IMR-90 (cell line): ENCODE data around the gene ALPK3. TPM values are rescaled to one million over a fixed set of nuclear protein-coding genes. Genes with fewer than 3 reads are reported as not detected.
A peak's percentile ranks its signal among the peaks of the same experiment; 100 is the strongest.

Source experiments
- ATAC-seq: fragments of 200-7000 bp; cut with Tn5 transposase; 2 replicates; pipeline ENCODE4 v1.9.1; 2020; ENCODE audit warnings: low read depth, mild to moderate bottlenecking, moderate library complexity
- BruUV-seq: library from RNA; stranded (reverse); fragments of 400-500 nt; replicated peaks from 2 replicates; lab custom pipeline; 2021; lab: Mats Ljungman, UMichigan
- CTCF ChIA-PET: fragments of 300-600 bp; formaldehyde crosslinking; extraction: SDS; loops from one replicate; lab custom pipeline; 2021; ENCODE audit warnings: antibody characterized with exemption; lab: Yijun Ruan, JAX
- POLR2A ChIA-PET: fragments of 300-600 bp; sonication (Branson Sonifier 250); formaldehyde crosslinking; loops from one replicate; lab custom pipeline; 2022; ENCODE audit warnings: antibody characterized with exemption; ENCODE audit not compliant: unreplicated experiment; lab: Charles Lee
- DNase-seq: peaks from one replicate; pipeline ENCODE4 v3.0.0; 2013
- H2AFZ ChIP-seq: replicated peaks from 2 replicates; pipeline ENCODE3; 2013; ENCODE audit warnings: low read length, mild to moderate bottlenecking; ENCODE audit not compliant: poor library complexity
- H2AK5ac ChIP-seq: 2 replicates; pipeline ENCODE4 v1.6.1; 2013; ENCODE audit warnings: low read depth, low read length, inconsistent platforms
- H2AK9ac ChIP-seq: replicated peaks from 2 replicates; pipeline ENCODE3; 2013; ENCODE audit warnings: mild to moderate bottlenecking, low read depth, low read length, moderate library complexity; ENCODE audit not compliant: poor library complexity
- H2BK120ac ChIP-seq: 2 replicates; pipeline ENCODE4 v1.6.1; 2013; ENCODE audit warnings: low read depth, low read length, inconsistent platforms
- H2BK15ac ChIP-seq: 3 replicates; pipeline ENCODE4 v1.6.1; 2013; ENCODE audit warnings: low read depth, low read length, inconsistent platforms
- H2BK20ac ChIP-seq: 2 replicates; pipeline ENCODE4 v1.6.1; 2013; ENCODE audit warnings: low read depth, mild to moderate bottlenecking, inconsistent platforms, low read length, moderate library complexity
- H2BK5ac ChIP-seq: 2 replicates; pipeline ENCODE4 v1.6.1; 2013; ENCODE audit warnings: mild to moderate bottlenecking, low read depth, low read length, inconsistent platforms; ENCODE audit not compliant: poor library complexity, severe bottlenecking
- H3K14ac ChIP-seq: replicated peaks from 2 replicates; pipeline ENCODE4 v1.6.1; 2013; ENCODE audit warnings: low read depth, low read length, inconsistent platforms
- H3K18ac ChIP-seq: 2 replicates; pipeline ENCODE4 v1.6.1; 2013; ENCODE audit warnings: low read depth, low read length, control low read depth
- H3K23ac ChIP-seq: 2 replicates; pipeline ENCODE4 v1.6.1; 2013; ENCODE audit warnings: low read depth, low read length, inconsistent platforms
- H3K27ac ChIP-seq: 2 replicates; pipeline ENCODE4 v1.5.1; 2013; ENCODE audit warnings: mild to moderate bottlenecking, control low read depth, low read length; ENCODE audit not compliant: insufficient read depth
- H3K27me3 ChIP-seq: 2 replicates; pipeline ENCODE4 v1.6.1; 2013; ENCODE audit warnings: low read length; ENCODE audit not compliant: control insufficient read depth, insufficient read depth
- H3K36me3 ChIP-seq: 2 replicates; pipeline ENCODE4 v1.6.1; 2013; ENCODE audit warnings: low read length, mixed read lengths; ENCODE audit not compliant: control insufficient read depth, insufficient read depth
- H3K4ac ChIP-seq: 2 replicates; pipeline ENCODE4 v1.6.1; 2013; ENCODE audit warnings: low read depth, low read length, inconsistent platforms
- H3K4me1 ChIP-seq: 2 replicates; pipeline ENCODE4 v1.6.1; 2013; ENCODE audit warnings: low read length, mixed read lengths; ENCODE audit not compliant: control insufficient read depth, insufficient read depth
- H3K4me2 ChIP-seq: 2 replicates; pipeline ENCODE4 v1.6.1; 2013; ENCODE audit warnings: low read depth, mild to moderate bottlenecking, control low read depth, low read length, moderate library complexity
- H3K4me3 ChIP-seq: 2 replicates; pipeline ENCODE4 v1.5.1; 2013; ENCODE audit warnings: low read depth, mild to moderate bottlenecking, control low read depth, low read length, moderate library complexity; ENCODE audit not compliant: insufficient read depth
- H3K56ac ChIP-seq: 2 replicates; pipeline ENCODE4 v1.6.1; 2013; ENCODE audit warnings: low read length, inconsistent platforms; ENCODE audit not compliant: insufficient read depth; ENCODE audit errors: extremely low read depth
- H3K79me1 ChIP-seq, 2 experiments: 2 replicates each; pipeline ENCODE4 v1.6.1; 2013; ENCODE audit warnings: low read length in 2 of 2, inconsistent platforms in 1 of 2, low read depth in 1 of 2
- H3K9ac ChIP-seq: 2 replicates; pipeline ENCODE4 v1.6.1; 2013; ENCODE audit warnings: low read depth, low read length, control low read depth
- H3K9me1 ChIP-seq: 2 replicates; pipeline ENCODE4 v1.6.1; 2013; ENCODE audit warnings: low read length, inconsistent platforms; ENCODE audit not compliant: insufficient read depth
- H3K9me3 ChIP-seq: 2 replicates; pipeline ENCODE4 v1.6.1; 2013; ENCODE audit warnings: low read length; ENCODE audit not compliant: control insufficient read depth, insufficient read depth
- H4K20me1 ChIP-seq: 2 replicates; pipeline ENCODE4 v1.6.1; 2013; ENCODE audit warnings: low read length, inconsistent platforms; ENCODE audit not compliant: insufficient read depth
- H4K5ac ChIP-seq: 2 replicates; pipeline ENCODE4 v1.6.1; 2013; ENCODE audit warnings: mild to moderate bottlenecking, low read depth, low read length, control low read depth
- H4K8ac ChIP-seq, 2 experiments: 2 replicates each; pipeline ENCODE4 v1.6.1; 2013; ENCODE audit warnings: low read depth in 2 of 2, low read length in 2 of 2, control low read depth in 1 of 2, inconsistent platforms in 1 of 2
- H4K91ac ChIP-seq: 2 replicates; pipeline ENCODE4 v1.6.1; 2013; ENCODE audit warnings: low read depth, low read length, inconsistent platforms; ENCODE audit not compliant: insufficient read depth
- CEBPB ChIP-seq: IDR thresholded peaks from 2 replicates; pipeline ENCODE4 v1.6.1; 2012; ENCODE audit warnings: low read depth, low read length, improper control_type of control experiment
- ELK1 ChIP-seq: fragments of 150-350 bp; IDR thresholded peaks from 2 replicates; pipeline ENCODE4 v1.6.1; 2016; ENCODE audit warnings: low read depth, mild to moderate bottlenecking, low read length, moderate library complexity, borderline replicate concordance
- FOS ChIP-seq: fragments of 150-350 bp; IDR thresholded peaks from 2 replicates; pipeline ENCODE4 v1.6.1; 2016; ENCODE audit warnings: low read depth, low read length
- MAZ ChIP-seq: IDR thresholded peaks from 2 replicates; pipeline ENCODE4 v1.6.1; 2012; ENCODE audit warnings: low read depth, mild to moderate bottlenecking, low read length, improper control_type of control experiment, moderate library complexity, borderline replicate concordance
- MXI1 ChIP-seq: IDR thresholded peaks from 2 replicates; pipeline ENCODE4 v1.6.1; 2012; ENCODE audit warnings: low read depth, mild to moderate bottlenecking, low read length, moderate library complexity, borderline replicate concordance
- POLR2A ChIP-seq: IDR thresholded peaks from 2 replicates; pipeline ENCODE4 v1.6.1; 2012; ENCODE audit warnings: mild to moderate bottlenecking, low read depth, low read length
- RAD21 ChIP-seq: IDR thresholded peaks from 2 replicates; pipeline ENCODE4 v1.6.1; 2012; ENCODE audit warnings: low read length, improper control_type of control experiment
- RFX5 ChIP-seq: IDR thresholded peaks from 2 replicates; pipeline ENCODE4 v1.8.0; 2012; ENCODE audit warnings: low read depth, mild to moderate bottlenecking, low read length, moderate library complexity
- SMC3 ChIP-seq: fragments of 150-350 bp; IDR thresholded peaks from 2 replicates; pipeline ENCODE4 v1.6.1; 2016; ENCODE audit warnings: low read depth, mild to moderate bottlenecking, antibody characterized with exemption, low read length, moderate library complexity
- USF2 ChIP-seq: fragments of 150-350 bp; IDR thresholded peaks from 2 replicates; pipeline ENCODE4 v1.6.1; 2017; ENCODE audit warnings: mild to moderate bottlenecking, antibody characterized with exemption, low read length, low read depth
- WGBS, 2 experiments: methylation state at CpG; one replicate each; pipeline versions ENCODE4 v1.1.5 to v1.1.7; 2013; ENCODE audit warnings: missing lambda C conversion rate in 2 of 2; ENCODE audit not compliant: insufficient read length in 1 of 2; ENCODE audit errors: extremely low coverage in 2 of 2; 5-methylcytosine and 5-hydroxymethylcytosine counted together
- dilution Hi-C: fragments of 300-500 bp; cut with HindIII; formaldehyde crosslinking; loops from one replicate; pipeline ENCODE4 v1.14.3; 2018; ENCODE audit warnings: low sequenced_read_pairs; ENCODE audit not compliant: unreplicated experiment
- in situ Hi-C: fragments of 300-500 bp; cut with MboI; formaldehyde crosslinking; loops from 3 replicates; pipeline ENCODE4 v1.14.3; 2019; ENCODE audit warnings: low sequenced_read_pairs, inconsistent platforms, mixed read lengths
- intact Hi-C: fragments of 100-400 bp; cut with micrococcal nuclease; formaldehyde crosslinking; loops from 2 replicates; pipeline ENCODE4 v1.10.0; 2022
- polyA plus RNA-seq, 3 experiments: library from polyadenylated mRNA; depleted of rRNA; stranded (reverse); fragments of >200 nt; gene quantifications; 2 replicates each; pipeline ENCODE4 v1.2.3, GENCODE V29; 2012; ENCODE audit warnings: low replicate concordance in 1 of 3
- total RNA-seq: library from RNA; depleted of rRNA; stranded (reverse); fragments of >200 nt; gene quantifications from 2 replicates; pipeline ENCODE4 v1.2.3, GENCODE V29; 2012
- TF ChIP-seq, protein P1 (sequence below): conservative IDR thresholded peaks from 2 replicates; pipeline ENCODE4 v1.5.1; 2012; ENCODE audit warnings: mild to moderate bottlenecking, low read depth, low read length, improper control_type of control experiment

The ALPK3 gene
- total and polyA plus RNA-seq, 2 of the 4 experiments (the other 2 are of a cell fraction) = under 0.01 to 0.26 TPM

DNA sequence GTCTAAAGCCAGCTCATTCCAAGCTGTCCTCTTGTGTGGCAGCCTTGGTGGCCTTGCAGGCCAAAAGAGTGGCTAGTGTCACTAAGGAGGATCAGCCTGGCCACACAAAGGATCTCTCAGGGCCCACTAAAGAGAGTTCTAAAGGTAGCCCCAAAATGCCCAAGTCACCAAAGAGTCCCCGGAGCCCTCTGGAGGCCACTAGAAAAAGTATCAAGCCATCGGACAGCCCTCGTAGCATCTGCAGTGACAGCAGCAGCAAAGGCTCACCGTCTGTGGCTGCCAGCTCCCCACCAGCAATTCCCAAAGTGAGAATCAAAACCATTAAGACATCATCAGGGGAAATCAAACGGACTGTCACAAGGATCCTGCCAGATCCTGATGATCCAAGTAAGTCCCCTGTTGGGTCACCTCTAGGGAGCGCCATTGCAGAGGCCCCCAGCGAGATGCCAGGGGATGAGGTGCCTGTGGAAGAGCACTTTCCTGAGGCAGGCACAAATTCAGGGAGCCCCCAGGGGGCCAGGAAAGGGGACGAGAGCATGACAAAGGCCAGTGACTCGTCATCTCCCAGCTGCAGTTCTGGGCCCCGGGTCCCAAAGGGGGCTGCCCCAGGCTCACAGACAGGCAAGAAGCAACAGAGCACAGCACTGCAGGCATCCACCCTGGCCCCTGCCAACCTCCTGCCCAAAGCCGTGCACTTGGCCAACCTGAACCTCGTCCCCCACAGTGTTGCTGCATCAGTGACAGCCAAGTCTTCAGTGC, 33.5 kb upstream of the ALPK3 start:
- CTCF ChIA-PET = interaction anchor here (0.6 kb wide), 1 partner anchor 29 kb away, joined by 7 read pairs; no protein-coding TSS in a partner anchor
- H3K4me1 ChIP-seq = peaks cover 6% of the 10 kb centered on the region
- peaks cover 12% of the 10 kb centered on the region for H3K9me1 ChIP-seq

More for the DNA sequence above, 33.5 kb upstream of the ALPK3 start:
- H3K9me3 ChIP-seq = no peaks in the 10 kb centered on the region
- H3K27me3 ChIP-seq = no peaks in the 10 kb centered on the region
- H2BK15ac ChIP-seq = no peak overlapping the region
- dilution Hi-C loops (no loop called here), in situ Hi-C loops (no loop called here), intact Hi-C loops (no loop called here)
- H2AK5ac ChIP-seq = no peak overlapping the region
- H3K14ac ChIP-seq = no peak overlapping the region
- H4K8ac ChIP-seq = no peak overlapping the region
- H2BK120ac ChIP-seq = no peak overlapping the region
- H4K20me1 ChIP-seq = peaks cover 32% of the 10 kb centered on the region
- 80% methylated on average over 2 of the region's 12 CpGs; no CpG with 5 or more reads in 1 of the 2 experiments for WGBS, 2 experiments
- H2BK5ac ChIP-seq = no peak overlapping the region
- POLR2A ChIA-PET = no interaction called here
- no peak overlapping the region for H2AFZ ChIP-seq
- no peak overlapping the region for H2AK9ac ChIP-seq
- H2BK20ac ChIP-seq = no peak overlapping the region
- peaks cover 37% of the 10 kb centered on the region for H3K36me3 ChIP-seq
- H3K23ac ChIP-seq = no peak overlapping the region
- H4K91ac ChIP-seq = no peak overlapping the region
- H3K56ac ChIP-seq = no peak overlapping the region
- TSS peak; percentile 58 for BruUV-seq
- ATAC-seq = no peak
- H4K5ac ChIP-seq = no peak overlapping the region
- H3K18ac ChIP-seq = no peak overlapping the region
- peaks cover 30 to 90% of the 10 kb centered on the region in 2 experiments for H3K79me1 ChIP-seq
- H3K27ac ChIP-seq = no peak overlapping the region
- no peak overlapping the region for H3K4me2 ChIP-seq
- DNase-seq = no peak
- no peak overlapping the region for H3K4ac ChIP-seq
- H3K4me3 ChIP-seq = no peak overlapping the region
- TF ChIP-seq SMC3 (no peak), USF2 (no peak), FOS (no peak), ELK1 (no peak), MXI1 (no peak), CEBPB (no peak), MAZ (no peak), RFX5 (no peak), POLR2A (no peak), RAD21 (no peak)
- TF ChIP-seq, protein P1, sequence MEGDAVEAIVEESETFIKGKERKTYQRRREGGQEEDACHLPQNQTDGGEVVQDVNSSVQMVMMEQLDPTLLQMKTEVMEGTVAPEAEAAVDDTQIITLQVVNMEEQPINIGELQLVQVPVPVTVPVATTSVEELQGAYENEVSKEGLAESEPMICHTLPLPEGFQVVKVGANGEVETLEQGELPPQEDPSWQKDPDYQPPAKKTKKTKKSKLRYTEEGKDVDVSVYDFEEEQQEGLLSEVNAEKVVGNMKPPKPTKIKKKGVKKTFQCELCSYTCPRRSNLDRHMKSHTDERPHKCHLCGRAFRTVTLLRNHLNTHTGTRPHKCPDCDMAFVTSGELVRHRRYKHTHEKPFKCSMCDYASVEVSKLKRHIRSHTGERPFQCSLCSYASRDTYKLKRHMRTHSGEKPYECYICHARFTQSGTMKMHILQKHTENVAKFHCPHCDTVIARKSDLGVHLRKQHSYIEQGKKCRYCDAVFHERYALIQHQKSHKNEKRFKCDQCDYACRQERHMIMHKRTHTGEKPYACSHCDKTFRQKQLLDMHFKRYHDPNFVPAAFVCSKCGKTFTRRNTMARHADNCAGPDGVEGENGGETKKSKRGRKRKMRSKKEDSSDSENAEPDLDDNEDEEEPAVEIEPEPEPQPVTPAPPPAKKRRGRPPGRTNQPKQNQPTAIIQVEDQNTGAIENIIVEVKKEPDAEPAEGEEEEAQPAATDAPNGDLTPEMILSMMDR = no peak
- H3K9ac ChIP-seq = no peak overlapping the region
